AG09309 (cell line): Measurements from ENCODE around the gene SLC25A42.
A peak's percentile ranks its signal among the peaks of the same experiment; 100 is the strongest.

Experiments used
- DNase-seq: peaks from one replicate; pipeline ENCODE4 v3.0.0-alpha.2; 2010; ENCODE audit warnings: low read depth
- H3K4me3 ChIP-seq: 2 replicates; pipeline ENCODE4 v1.5.1; 2011; ENCODE audit warnings: mild to moderate bottlenecking, low read depth, low read length, moderate library complexity; ENCODE audit not compliant: control insufficient read depth
- CTCF ChIP-seq: IDR thresholded peaks from 2 replicates; pipeline ENCODE4 v1.5.1; 2011; ENCODE audit warnings: mild to moderate bottlenecking, low read depth, low read length, inconsistent platforms; ENCODE audit not compliant: insufficient read depth, control insufficient read depth; ENCODE audit errors: missing control alignments

SLC25A42 gene

GRCh38 chr19:19034204-19034624 is 29.6 kb upstream of the SLC25A42 start:
- no peak for TF ChIP-seq CTCF
- DNase-seq, result no peak
- peak overlapping the region; percentile 88 for H3K4me3 ChIP-seq

GRCh38 chr19:19039901-19040300 is 23.9 kb upstream of the SLC25A42 start:
- TF ChIP-seq CTCF, result no peak
- no peak for DNase-seq

GRCh38 chr19:19040417-19040816 is 23.4 kb upstream of the SLC25A42 start:
- no peak overlapping the region for H3K4me3 ChIP-seq
- no peak for TF ChIP-seq CTCF
- peak; percentile 84 for DNase-seq

More at GRCh38 chr19:19039901-19040300, 23.9 kb upstream of the SLC25A42 start:
- H3K4me3 ChIP-seq, result no peak overlapping the region

- DNase-seq, result no peak
- H3K4me3 ChIP-seq, result no peak overlapping the region
- TF ChIP-seq CTCF, result no peak
Observed at GRCh38 chr19:19042732-19043280, 21.0 kb upstream of the SLC25A42 start.

GRCh38 chr19:19043481-19043880 is 20.3 kb upstream of the SLC25A42 start:
- DNase-seq, result no peak
- H3K4me3 ChIP-seq, result no peak overlapping the region
- TF ChIP-seq CTCF, result no peak

GRCh38 chr19:19043881-19044280 is 19.9 kb upstream of the SLC25A42 start:
- DNase-seq, result no peak
- TF ChIP-seq CTCF, result no peak
- no peak overlapping the region for H3K4me3 ChIP-seq

GRCh38 chr19:19049406-19049805 is 14.4 kb upstream of the SLC25A42 start:
- DNase-seq, result no peak
- no peak for TF ChIP-seq CTCF

More at GRCh38 chr19:19049406-19049805, 14.4 kb upstream of the SLC25A42 start:
- no peak overlapping the region for H3K4me3 ChIP-seq
